Mucosa of stomach (tissue), 1 donor: ENCODE measurements around the gene LAMA3.

ENCODE experiments used
- H3K27me3 ChIP-seq: one replicate; pipeline ENCODE4 v1.7.0; 2013; ENCODE audit warnings: mild to moderate bottlenecking, low read length; ENCODE audit not compliant: control insufficient read depth, insufficient read depth
- H3K36me3 ChIP-seq: one replicate; pipeline ENCODE4 v1.7.0; 2013; ENCODE audit warnings: low read length; ENCODE audit not compliant: control insufficient read depth, insufficient read depth
- H3K4me1 ChIP-seq: one replicate; pipeline ENCODE4 v1.7.0; 2013; ENCODE audit warnings: mild to moderate bottlenecking, low read length; ENCODE audit not compliant: control insufficient read depth, insufficient read depth
- H3K4me3 ChIP-seq: one replicate; pipeline ENCODE4 v1.7.0; 2013; ENCODE audit warnings: low read length
- H3K9ac ChIP-seq: one replicate; pipeline ENCODE4 v1.7.0; 2013; ENCODE audit warnings: mild to moderate bottlenecking, low read length, moderate library complexity
- H3K9me3 ChIP-seq: one replicate; pipeline ENCODE4 v1.7.0; 2013; ENCODE audit warnings: mild to moderate bottlenecking, low read length, moderate library complexity; ENCODE audit not compliant: control insufficient read depth
- donor health status: Pancreatic carcinoma.

LAMA3 gene

GRCh38 chr18:23926571-23926970 is 237.3 kb downstream of the LAMA3 start:
- no peaks in the 10 kb centered on the region for H3K9me3 ChIP-seq
- H3K4me3 ChIP-seq: no peak overlapping the region
- H3K27me3 ChIP-seq: no peaks in the 10 kb centered on the region
- H3K9ac ChIP-seq: no peak overlapping the region
- H3K4me1 ChIP-seq: peaks cover 5% of the 10 kb centered on the region
- H3K36me3 ChIP-seq: no peaks in the 10 kb centered on the region

- Histone ChIP-seq H3K27me3 (no peaks in the 10 kb centered on the region), H3K4me3 (no peak overlapping the region), H3K9ac (no peak overlapping the region), H3K9me3 (no peaks in the 10 kb centered on the region), H3K36me3 (no peaks in the 10 kb centered on the region), H3K4me1 (peaks cover 5% of the 10 kb centered on the region)
Measured at GRCh38 chr18:23927821-23928746, 238.8 kb downstream of the LAMA3 start.

GRCh38 chr18:23929362-23929930 is 240.2 kb downstream of the LAMA3 start:
- H3K9me3 ChIP-seq: no peaks in the 10 kb centered on the region
- H3K4me3 ChIP-seq: no peak overlapping the region
- no peak overlapping the region for H3K9ac ChIP-seq
- peaks cover 5% of the 10 kb centered on the region for H3K4me1 ChIP-seq
- peaks cover 8% of the 10 kb centered on the region for H3K36me3 ChIP-seq
- no peaks in the 10 kb centered on the region for H3K27me3 ChIP-seq

- Histone ChIP-seq H3K4me1 (peaks cover 5% of the 10 kb centered on the region), H3K27me3 (no peaks in the 10 kb centered on the region), H3K4me3 (no peak overlapping the region), H3K36me3 (peaks cover 8% of the 10 kb centered on the region), H3K9me3 (no peaks in the 10 kb centered on the region), H3K9ac (no peak overlapping the region)
Measured at GRCh38 chr18:23930002-23930401, 240.7 kb downstream of the LAMA3 start.

DNA sequence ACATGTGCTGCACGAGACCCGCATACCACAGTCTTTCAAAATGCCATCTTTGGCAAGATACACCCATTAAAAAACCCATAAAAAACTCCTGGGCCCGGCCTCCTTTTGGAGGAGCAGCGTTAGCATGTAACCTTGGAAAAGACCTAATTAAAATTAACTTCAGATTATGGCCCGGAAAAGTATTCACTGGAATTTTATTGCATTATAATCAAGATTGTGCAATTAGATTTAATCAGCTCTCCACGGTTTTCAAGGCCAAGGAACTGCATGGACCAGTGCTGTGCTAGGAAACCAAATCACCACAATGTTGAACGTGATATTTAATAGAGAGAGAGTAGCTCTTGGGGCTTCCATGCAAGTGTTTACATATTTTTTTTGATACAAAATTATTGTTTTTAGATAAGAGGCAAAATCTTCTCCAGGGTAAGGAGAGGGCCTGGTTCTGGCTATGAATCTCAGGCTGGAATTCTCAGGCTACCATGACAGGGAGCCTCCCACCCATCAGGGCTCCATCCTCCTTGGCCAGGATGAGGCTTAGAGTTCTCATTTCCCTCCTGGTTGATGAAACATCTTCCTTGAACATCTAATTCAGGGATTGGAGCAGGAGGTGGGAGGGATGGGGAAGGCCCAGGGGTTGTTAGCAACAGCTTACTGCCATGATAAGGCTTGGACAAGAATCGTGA is 243.3 kb downstream of the LAMA3 start:
- peaks cover 8% of the 10 kb centered on the region for H3K36me3 ChIP-seq
- H3K4me1 ChIP-seq: peaks cover 4% of the 10 kb centered on the region
- no peak overlapping the region for H3K4me3 ChIP-seq
- H3K9me3 ChIP-seq: no peaks in the 10 kb centered on the region
- no peak overlapping the region for H3K9ac ChIP-seq
- no peaks in the 10 kb centered on the region for H3K27me3 ChIP-seq

- Histone ChIP-seq H3K36me3 (peaks cover 8% of the 10 kb centered on the region), H3K9me3 (no peaks in the 10 kb centered on the region), H3K4me1 (peaks cover 4% of the 10 kb centered on the region), H3K9ac (no peak overlapping the region), H3K4me3 (no peak overlapping the region), H3K27me3 (no peaks in the 10 kb centered on the region)
Measured at GRCh38 chr18:23933407-23933806, 244.2 kb downstream of the LAMA3 start.

DNA sequence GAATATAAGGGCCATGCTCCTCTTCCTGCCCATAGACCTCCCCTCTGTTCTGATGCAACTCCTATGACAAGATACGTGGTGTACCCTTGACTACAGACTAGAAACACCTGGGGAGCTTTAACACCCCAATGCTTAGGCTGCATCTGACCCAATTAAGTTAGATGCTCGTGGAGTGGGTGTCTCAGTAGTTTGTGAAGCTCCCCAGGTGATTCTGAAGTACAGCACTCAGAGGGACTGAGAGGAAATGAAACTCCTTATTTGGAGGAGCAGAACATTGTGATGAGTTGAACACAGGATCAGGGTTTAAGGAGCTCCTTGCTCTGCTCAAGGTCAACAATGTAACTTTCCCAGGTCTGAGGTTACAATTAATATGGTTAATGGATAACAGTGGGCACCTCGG is 245.0 kb downstream of the LAMA3 start:
- Histone ChIP-seq H3K36me3 (peaks cover 8% of the 10 kb centered on the region), H3K4me1 (peaks cover 4% of the 10 kb centered on the region), H3K4me3 (no peak overlapping the region), H3K9me3 (no peaks in the 10 kb centered on the region), H3K9ac (no peak overlapping the region), H3K27me3 (no peaks in the 10 kb centered on the region)

DNA sequence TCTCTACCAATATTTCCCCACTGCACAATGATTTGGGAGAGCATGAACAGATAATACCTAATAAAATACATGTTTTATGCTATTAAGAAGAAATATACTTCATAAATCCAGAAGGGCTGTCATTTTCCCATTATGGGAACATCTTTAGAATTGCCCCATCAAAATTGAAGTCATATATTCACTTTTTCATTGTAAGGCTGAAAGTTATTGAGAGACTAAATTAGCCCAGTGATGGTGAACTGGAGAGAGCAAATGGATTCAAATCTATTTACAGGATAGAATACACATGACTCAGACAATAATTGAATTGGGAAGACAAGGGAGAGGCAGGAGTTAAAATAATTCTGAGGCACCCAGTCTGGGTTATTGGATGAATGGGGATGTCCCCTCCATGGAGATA is 245.6 kb downstream of the LAMA3 start:
- no peak overlapping the region for H3K9ac ChIP-seq
- no peaks in the 10 kb centered on the region for H3K27me3 ChIP-seq
- H3K4me3 ChIP-seq: no peak overlapping the region
- H3K9me3 ChIP-seq: no peaks in the 10 kb centered on the region
- H3K36me3 ChIP-seq: peaks cover 8% of the 10 kb centered on the region
- H3K4me1 ChIP-seq: peaks cover 4% of the 10 kb centered on the region

DNA sequence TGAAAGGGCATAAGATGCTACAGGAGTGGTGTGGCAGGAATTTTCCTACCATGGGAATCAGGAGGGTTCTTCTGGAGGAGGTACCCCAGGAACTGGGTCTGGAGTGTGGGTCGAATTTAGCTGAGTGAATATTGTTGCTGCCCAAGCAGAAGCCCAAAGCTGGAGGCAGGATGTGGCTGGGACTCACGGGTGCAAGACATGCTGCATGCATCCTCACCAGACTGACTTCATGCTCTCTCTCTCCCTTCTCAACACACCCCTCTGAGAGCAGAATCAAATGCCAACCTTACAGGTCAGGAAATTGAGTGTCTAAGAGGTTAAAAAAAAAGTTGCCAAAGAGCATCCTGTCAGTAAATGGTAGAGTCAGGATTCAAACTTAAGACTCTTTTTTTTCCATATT is 246.6 kb downstream of the LAMA3 start:
- peaks cover 8% of the 10 kb centered on the region for H3K36me3 ChIP-seq
- H3K4me3 ChIP-seq: no peak overlapping the region
- H3K4me1 ChIP-seq: peaks cover 4% of the 10 kb centered on the region
- H3K27me3 ChIP-seq: no peaks in the 10 kb centered on the region
- no peak overlapping the region for H3K9ac ChIP-seq
- no peaks in the 10 kb centered on the region for H3K9me3 ChIP-seq

- no peak overlapping the region for H3K4me3 ChIP-seq
Measured at GRCh38 chr18:23936381-23936958, 247.2 kb downstream of the LAMA3 start.

GRCh38 chr18:23938043-23938756 is 248.9 kb downstream of the LAMA3 start:
- H3K4me3 ChIP-seq: no peak overlapping the region
- no peaks in the 10 kb centered on the region for H3K27me3 ChIP-seq
- no peak overlapping the region for H3K9ac ChIP-seq
- H3K4me1 ChIP-seq: peaks cover 4% of the 10 kb centered on the region
- H3K9me3 ChIP-seq: no peaks in the 10 kb centered on the region
- H3K36me3 ChIP-seq: peaks cover 8% of the 10 kb centered on the region

More at GRCh38 chr18:23936381-23936958, 247.2 kb downstream of the LAMA3 start:
- Histone ChIP-seq H3K36me3 (peaks cover 8% of the 10 kb centered on the region), H3K27me3 (no peaks in the 10 kb centered on the region), H3K9me3 (no peaks in the 10 kb centered on the region), H3K9ac (no peak overlapping the region), H3K4me1 (peaks cover 4% of the 10 kb centered on the region)
